Prostate gland (tissue), 2 donors: ENCODE measurements around the gene TRMT112. TPM values are rescaled to one million over a fixed set of nuclear protein-coding genes. Genes with fewer than 3 reads are reported as not detected.

Experiments
- DNase-seq: peaks from one replicate; pipeline ENCODE4 v3.0.0-alpha.2; 2019; ENCODE audit warnings: low spot score
- H3K27ac ChIP-seq, 2 donors: fragments of 200-600 bp; sonication (generic); 2 replicates each; pipeline ENCODE4 v1.5.1; 2017 to 2019
- H3K27me3 ChIP-seq: fragments of 200-600 bp; sonication (generic); replicated peaks from 2 replicates; pipeline ENCODE4 v1.5.1; 2019; ENCODE audit not compliant: insufficient read depth
- H3K36me3 ChIP-seq, 2 donors: fragments of 200-600 bp; sonication (generic); 1 replicate in 1 of 2; 2 replicates in 1 of 2; pipeline versions ENCODE4 v1.5.1 to v1.8.1; 2017 to 2019
- H3K4me1 ChIP-seq: fragments of 200-600 bp; sonication (generic); replicated peaks from 2 replicates; pipeline ENCODE4 v1.5.1; 2019
- H3K4me3 ChIP-seq, 2 donors: fragments of 200-600 bp; sonication (generic); 2 replicates each; pipeline ENCODE4 v1.5.1; 2017 to 2019
- H3K9me3 ChIP-seq: fragments of 200-600 bp; sonication (generic); 2 replicates; pipeline ENCODE4 v1.5.1; 2017
- CTCF ChIP-seq, 4 experiments: fragments of 200-600 bp in 2 of 4; fragments of 450-650 bp in 2 of 4; sonication (generic) in 2 of 4; IDR thresholded peaks; 1 replicate in 3 of 4; 2 replicates in 1 of 4; pipeline ENCODE4 v1.5.1; 2016 to 2019; ENCODE audit warnings: antibody characterized with exemption in 4 of 4, mild to moderate bottlenecking in 2 of 4, moderate library complexity in 2 of 4
- POLR2A ChIP-seq: fragments of 450-650 bp; IDR thresholded peaks from one replicate; pipeline ENCODE4 v1.6.1; 2016; ENCODE audit warnings: antibody characterized with exemption, mild to moderate bottlenecking
- POLR2AphosphoS5 ChIP-seq: sonication (generic); formaldehyde crosslinking; IDR thresholded peaks from one replicate; pipeline ENCODE4 v1.6.1; 2017; ENCODE audit warnings: antibody characterized with exemption
- WGBS: methylation state at CpG from one replicate; pipeline ENCODE4 v1.1.5; 2018; 5-methylcytosine and 5-hydroxymethylcytosine counted together
- intact Hi-C: fragments of 100-400 bp; cut with DNase I; formaldehyde crosslinking; loops from one replicate; pipeline ENCODE4 v1.14.2; 2022
- total RNA-seq, 2 donors: library from RNA; depleted of rRNA; stranded (reverse); fragments of >200 nt; gene quantifications; one replicate each; pipeline ENCODE4 v1.1.0, GENCODE V29; 2016

The TRMT112 gene
- total RNA-seq, 2 donors from 2014 or later: 328 to 400 TPM

GRCh38 chr11:64283092-64283491, 34.3 kb downstream of the TRMT112 start:
- intact Hi-C loops: no loop called here
- TF ChIP-seq POLR2A: no peak
- TF ChIP-seq CTCF (IDR thresholded peaks at IDR 0.05): no peak
- no peak for TF ChIP-seq POLR2AphosphoS5
- H3K9me3 ChIP-seq: no peaks in the 10 kb centered on the region
- peak overlapping the region in 1 of 2 donors; percentile 80 for H3K4me3 ChIP-seq
- WGBS: 100% methylated on average over 3 of the region's 3 CpGs
- H3K36me3 ChIP-seq: no peaks in the 10 kb centered on the region
- peaks cover 7% of the 10 kb centered on the region for H3K4me1 ChIP-seq
- no peak for DNase-seq
- H3K27ac ChIP-seq: no peak overlapping the region
- no peaks in the 10 kb centered on the region for H3K27me3 ChIP-seq

GRCh38 chr11:64281957-64282770, 35.2 kb downstream of the TRMT112 start:
- TF ChIP-seq POLR2AphosphoS5 (no peak), POLR2A (no peak), CTCF (IDR thresholded peaks at IDR 0.05) (no peak)

GRCh38 chr11:64278576-64279190, 38.7 kb downstream of the TRMT112 start:
- TF ChIP-seq POLR2A (no peak), CTCF (IDR thresholded peaks at IDR 0.05) (no peak), POLR2AphosphoS5 (no peak)
- peaks cover 4% of the 10 kb centered on the region for H3K4me1 ChIP-seq
- H3K27me3 ChIP-seq: no peaks in the 10 kb centered on the region
- intact Hi-C loops: no loop called here
- 81% methylated on average over 8 of the region's 8 CpGs for WGBS
- H3K36me3 ChIP-seq: no peaks in the 10 kb centered on the region
- H3K27ac ChIP-seq: no peak overlapping the region
- no peak overlapping the region for H3K4me3 ChIP-seq
- no peak for DNase-seq
- no peaks in the 10 kb centered on the region for H3K9me3 ChIP-seq

More at GRCh38 chr11:64281957-64282770, 35.2 kb downstream of the TRMT112 start:
- H3K27me3 ChIP-seq: no peaks in the 10 kb centered on the region
- 93% methylated on average over 22 of the region's 22 CpGs for WGBS
- H3K9me3 ChIP-seq: no peaks in the 10 kb centered on the region
- H3K4me3 ChIP-seq: no peak overlapping the region
- no peaks in the 10 kb centered on the region for H3K36me3 ChIP-seq
- intact Hi-C loops: no loop called here
- peaks cover 7% of the 10 kb centered on the region for H3K4me1 ChIP-seq
- no peak overlapping the region for H3K27ac ChIP-seq
- no peak for DNase-seq

- no peaks in the 10 kb centered on the region for H3K36me3 ChIP-seq
- H3K4me3 ChIP-seq: no peak overlapping the region
- no peak overlapping the region for H3K27ac ChIP-seq
- H3K27me3 ChIP-seq: no peaks in the 10 kb centered on the region
- no peaks in the 10 kb centered on the region for H3K4me1 ChIP-seq
- intact Hi-C loops: no loop called here
- no peak for TF ChIP-seq POLR2A
- no peak for TF ChIP-seq POLR2AphosphoS5
- TF ChIP-seq CTCF (IDR thresholded peaks at IDR 0.05): no peak
- no peak for DNase-seq
- 61% methylated on average over 17 of the region's 17 CpGs for WGBS
- no peaks in the 10 kb centered on the region for H3K9me3 ChIP-seq
Measured at GRCh38 chr11:64276653-64277431, 40.5 kb downstream of the TRMT112 start.
